CD14-positive monocyte (primary cell): ENCODE results near the gene C1orf50. TPM values are rescaled to one million over a fixed set of nuclear protein-coding genes. Genes with fewer than 3 reads are reported as not detected.
"Not testable (repeated sequence)": the region's sequence is repeated elsewhere in the genome, so short reads cannot be mapped to it uniquely, and the experiment has no call there.

ENCODE experiments used
- DNase-seq, 3 donors: peaks; one replicate each; pipeline ENCODE4 v3.0.0-alpha.2; 2011 to 2022
- H2AFZ ChIP-seq: 2 replicates; pipeline ENCODE4 v1.6.0; 2012; ENCODE audit warnings: mild to moderate bottlenecking, low read depth, low read length, inconsistent platforms; ENCODE audit not compliant: insufficient read depth, poor library complexity, severe bottlenecking
- H3K27ac ChIP-seq, 2 donors: 1 replicate in 1 of 2; 2 replicates in 1 of 2; pipeline ENCODE4 v1.5.1; 2012 to 2013; ENCODE audit warnings: low read length in 2 of 2, control low read depth in 1 of 2, inconsistent platforms in 1 of 2, low read depth in 1 of 2, mild to moderate bottlenecking in 1 of 2
- H3K27me3 ChIP-seq, 2 donors: one replicate each; pipeline versions ENCODE4 v1.6.0 to v1.6.1; 2011 to 2013; ENCODE audit warnings: low read length in 2 of 2; ENCODE audit not compliant: control insufficient read depth in 2 of 2, insufficient read depth in 2 of 2
- H3K36me3 ChIP-seq, 2 donors: replicated peaks in 1 of 2; 1 replicate in 1 of 2; 2 replicates in 1 of 2; pipeline versions ENCODE4 v1.5.1 to v1.6.1; 2012 to 2013; ENCODE audit warnings: low read length in 2 of 2, control low read depth in 1 of 2, inconsistent platforms in 1 of 2, mild to moderate bottlenecking in 1 of 2; ENCODE audit not compliant: insufficient read depth in 2 of 2, control insufficient read depth in 1 of 2
- H3K4me1 ChIP-seq, 2 donors: 1 replicate in 1 of 2; 2 replicates in 1 of 2; pipeline versions ENCODE4 v1.5.1 to v1.6.1; 2012 to 2013; ENCODE audit warnings: low read length in 2 of 2, control low read depth in 1 of 2, inconsistent platforms in 1 of 2, mild to moderate bottlenecking in 1 of 2, moderate library complexity in 1 of 2; ENCODE audit not compliant: insufficient read depth in 2 of 2, control insufficient read depth in 1 of 2
- H3K4me2 ChIP-seq: replicated peaks from 2 replicates; pipeline ENCODE3; 2012; ENCODE audit warnings: low read length, moderate library complexity, mild to moderate bottlenecking; ENCODE audit not compliant: poor library complexity, severe bottlenecking; ENCODE audit errors: extremely low read depth
- H3K4me3 ChIP-seq, 3 experiments: fragments of 200-600 bp in 1 of 3; sonication (generic) in 1 of 3; replicated peaks in 1 of 3; 1 replicate in 2 of 3; 2 replicates in 1 of 3; pipeline ENCODE4 v1.5.1; 2011 to 2013; ENCODE audit warnings: low read length in 3 of 3, mild to moderate bottlenecking in 3 of 3, control low read depth in 2 of 3, low read depth in 2 of 3, inconsistent platforms in 1 of 3, moderate library complexity in 1 of 3
- H3K79me2 ChIP-seq: 2 replicates; pipeline ENCODE4 v1.6.0; 2012; ENCODE audit warnings: mild to moderate bottlenecking, control low read depth, inconsistent platforms, low read length, moderate library complexity; ENCODE audit not compliant: insufficient read depth
- H3K9ac ChIP-seq: 2 replicates; pipeline ENCODE4 v1.6.0; 2017; ENCODE audit warnings: low read length, mild to moderate bottlenecking; ENCODE audit not compliant: insufficient read depth, poor library complexity, severe bottlenecking
- H3K9me3 ChIP-seq, 2 donors: replicated peaks in 1 of 2; 1 replicate in 1 of 2; 2 replicates in 1 of 2; pipeline versions ENCODE4 v1.5.1 to v1.6.1; 2012 to 2013; ENCODE audit warnings: low read length in 2 of 2, control low read depth in 1 of 2; ENCODE audit not compliant: control insufficient read depth in 1 of 2, insufficient read depth in 1 of 2
- H4K20me1 ChIP-seq: 2 replicates; pipeline ENCODE4 v1.6.0; 2012; ENCODE audit warnings: mild to moderate bottlenecking, low read length, control low read depth, moderate library complexity; ENCODE audit not compliant: insufficient read depth
- H3K27ac Mint-ChIP-seq, 7 donors: one replicate each; pipeline ENCODE4 v1.8.0; 2020; ENCODE audit warnings: mild to moderate bottlenecking in 7 of 7, mixed read lengths in 7 of 7, moderate library complexity in 6 of 7, inconsistent platforms in 2 of 7
- H3K27me3 Mint-ChIP-seq, 3 donors: one replicate each; pipeline ENCODE4 v1.8.0; 2021 to 2022; ENCODE audit warnings: low read depth in 3 of 3, mild to moderate bottlenecking in 3 of 3, mixed read lengths in 3 of 3, moderate library complexity in 3 of 3, inconsistent platforms in 1 of 3
- H3K36me3 Mint-ChIP-seq, 2 donors: one replicate each; pipeline ENCODE4 v1.8.0; 2020; ENCODE audit warnings: mixed read lengths in 2 of 2, inconsistent platforms in 1 of 2, mild to moderate bottlenecking in 1 of 2
- H3K4me1 Mint-ChIP-seq: one replicate; pipeline ENCODE4 v1.8.0; 2020; ENCODE audit warnings: mild to moderate bottlenecking, mixed read lengths
- H3K4me3 Mint-ChIP-seq, 2 donors: one replicate each; pipeline ENCODE4 v1.8.0; 2020; ENCODE audit warnings: mild to moderate bottlenecking in 2 of 2, mixed read lengths in 2 of 2, moderate library complexity in 1 of 2
- H3K9me3 Mint-ChIP-seq, 7 donors: one replicate each; pipeline ENCODE4 v1.8.0; 2020 to 2022; ENCODE audit warnings: mixed read lengths in 7 of 7, mild to moderate bottlenecking in 6 of 7, moderate library complexity in 6 of 7, inconsistent platforms in 2 of 7
- WGBS: methylation state at CpG from one replicate; pipeline ENCODE4 v1.1.5; 2013; ENCODE audit warnings: missing lambda C conversion rate; ENCODE audit not compliant: insufficient coverage; 5-methylcytosine and 5-hydroxymethylcytosine counted together
- intact Hi-C, 2 donors: fragments of 100-400 bp; cut with micrococcal nuclease; formaldehyde crosslinking; loops; one replicate each; pipeline versions ENCODE4 v1.15.0 to v1.15.1; 2023
- polyA plus RNA-seq, 3 donors: library from polyadenylated mRNA; depleted of rRNA in 1 of 3; unstranded in 2 of 3; stranded (reverse) in 1 of 3; fragments of 300-500 nt in 2 of 3; fragments of >200 nt in 1 of 3; fragmentation: Illumina TruSeq in 2 of 3; gene quantifications; 1 replicate in 2 of 3; 2 replicates in 1 of 3; pipeline ENCODE4 v1.2.3, GENCODE V29; 2012 to 2021
- TF ChIP-seq, protein P1 (sequence below): fragments of 200-600 bp; IDR thresholded peaks from one replicate; pipeline ENCODE4 v1.8.0; 2022; ENCODE audit warnings: antibody characterized with exemption, mild to moderate bottlenecking

C1orf50 gene
- polyA plus RNA-seq, 3 donors: 3.7 to 9.2 (median 4.3) TPM

DNA sequence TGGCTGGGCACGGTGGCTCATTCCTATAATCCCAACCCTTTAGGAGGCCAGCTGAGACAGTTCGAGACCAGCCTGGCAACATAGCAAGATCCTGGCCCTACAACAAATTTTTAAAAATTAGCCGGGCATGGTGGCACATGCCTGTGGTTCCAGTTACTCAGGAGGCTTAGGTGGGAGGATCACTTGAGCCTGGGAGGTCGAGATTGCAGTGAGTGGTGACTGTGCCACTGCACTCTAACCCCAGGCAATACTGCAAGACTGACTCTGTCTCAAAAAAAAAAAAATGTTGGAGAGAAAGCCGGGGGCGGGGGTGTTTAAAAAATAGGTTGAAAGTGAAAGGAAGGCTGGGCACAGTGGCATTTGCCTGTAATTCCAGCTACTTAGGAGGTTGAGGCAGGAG lies 43.5 kb upstream of the C1orf50 start:
- H3K27ac Mint-ChIP-seq: no peak overlapping the region
- H3K4me3 Mint-ChIP-seq: no peak overlapping the region
- peaks cover 0 to 5% of the 10 kb centered on the region in 2 donors for H3K36me3 ChIP-seq
- no peak overlapping the region for H2AFZ ChIP-seq
- peaks cover under 1 to 4% of the 10 kb centered on the region in 2 donors for H3K36me3 Mint-ChIP-seq
- H3K4me2 ChIP-seq: no peak overlapping the region
- H3K4me3 ChIP-seq: no peak overlapping the region
- DNase-seq: no peak
- TF ChIP-seq, protein P1, sequence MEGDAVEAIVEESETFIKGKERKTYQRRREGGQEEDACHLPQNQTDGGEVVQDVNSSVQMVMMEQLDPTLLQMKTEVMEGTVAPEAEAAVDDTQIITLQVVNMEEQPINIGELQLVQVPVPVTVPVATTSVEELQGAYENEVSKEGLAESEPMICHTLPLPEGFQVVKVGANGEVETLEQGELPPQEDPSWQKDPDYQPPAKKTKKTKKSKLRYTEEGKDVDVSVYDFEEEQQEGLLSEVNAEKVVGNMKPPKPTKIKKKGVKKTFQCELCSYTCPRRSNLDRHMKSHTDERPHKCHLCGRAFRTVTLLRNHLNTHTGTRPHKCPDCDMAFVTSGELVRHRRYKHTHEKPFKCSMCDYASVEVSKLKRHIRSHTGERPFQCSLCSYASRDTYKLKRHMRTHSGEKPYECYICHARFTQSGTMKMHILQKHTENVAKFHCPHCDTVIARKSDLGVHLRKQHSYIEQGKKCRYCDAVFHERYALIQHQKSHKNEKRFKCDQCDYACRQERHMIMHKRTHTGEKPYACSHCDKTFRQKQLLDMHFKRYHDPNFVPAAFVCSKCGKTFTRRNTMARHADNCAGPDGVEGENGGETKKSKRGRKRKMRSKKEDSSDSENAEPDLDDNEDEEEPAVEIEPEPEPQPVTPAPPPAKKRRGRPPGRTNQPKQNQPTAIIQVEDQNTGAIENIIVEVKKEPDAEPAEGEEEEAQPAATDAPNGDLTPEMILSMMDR: no peak
- no peak overlapping the region for H3K9ac ChIP-seq
- no peak overlapping the region for H3K27ac ChIP-seq
- H3K9me3 Mint-ChIP-seq: peaks cover 0 to 3% (median 1%) of the 10 kb centered on the region in 7 donors
- WGBS: 100% methylated on average over 1 of the region's 6 CpGs
- no peaks in the 10 kb centered on the region for H3K27me3 ChIP-seq
- intact Hi-C loops: no loop called here
- H3K27me3 Mint-ChIP-seq: peaks cover 0 to 6% (median 0%) of the 10 kb centered on the region in 3 donors
- H3K9me3 ChIP-seq: no peaks in the 10 kb centered on the region
- no peaks in the 10 kb centered on the region for H3K4me1 ChIP-seq
- H3K79me2 ChIP-seq: no peaks in the 10 kb centered on the region
- H3K4me1 Mint-ChIP-seq: no peaks in the 10 kb centered on the region
- no peaks in the 10 kb centered on the region for H4K20me1 ChIP-seq

DNA sequence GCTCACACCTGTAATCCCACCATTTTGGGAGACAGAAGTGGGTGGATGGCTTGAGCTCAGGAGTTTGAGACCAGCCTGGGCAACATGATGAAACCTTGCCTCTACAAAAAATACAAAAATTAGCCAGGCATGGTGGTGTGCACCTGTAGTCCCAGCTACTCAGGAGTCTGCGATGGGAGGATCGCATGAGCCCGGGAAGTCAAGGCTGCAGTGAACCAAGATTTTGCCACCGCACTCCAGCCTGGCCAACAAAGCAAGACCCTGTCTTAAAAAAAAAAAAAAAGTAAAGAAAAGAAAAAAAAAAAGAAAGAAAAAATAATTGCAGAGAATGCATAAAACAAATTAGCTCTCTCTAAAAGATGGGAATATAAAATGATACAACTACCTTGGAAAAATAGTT lies 41.2 kb upstream of the C1orf50 start:
- DNase-seq, H3K27ac Mint-ChIP-seq, H4K20me1 ChIP-seq, H3K4me1 ChIP-seq, intact Hi-C loops, H3K9me3 ChIP-seq, H3K27me3 Mint-ChIP-seq, H3K4me1 Mint-ChIP-seq, H3K4me3 ChIP-seq, H3K4me2 ChIP-seq, H3K27me3 ChIP-seq, H3K9ac ChIP-seq, H3K9me3 Mint-ChIP-seq, H3K27ac ChIP-seq, H3K36me3 Mint-ChIP-seq, H3K36me3 ChIP-seq, H3K79me2 ChIP-seq, H2AFZ ChIP-seq, H3K4me3 Mint-ChIP-seq: not testable (repeated sequence)
- no CpG with 5 or more reads among the region's 4 CpGs for whole genome bisulfite sequencing
